Activated CD8-positive, alpha-beta memory T cell treated with anti-CD3 and anti-CD28 coated beads for 1 hour (primary cell): ENCODE data around the gene ZNF280B.

Experiments
- DNase-seq, 2 donors: peaks; one replicate each; pipeline ENCODE4 v3.0.0-alpha.2; 2020; ENCODE audit warnings: low read depth in 1 of 2; ENCODE audit errors: extremely low read depth in 1 of 2

Gene ZNF280B

GRCh38 chr22:22508274-22509176 lies at the start of gene ZNF280B:
Gene ZNF280B, minus strand, starts transcription at chr22:22508742. Its CDS starts 19,344 bp downstream, at chr22:22489398.
- DNase-seq: peak; percentile 41 to 67

- DNase-seq: no peak
Observed at GRCh38 chr22:22556995-22557925, 48.7 kb upstream of the ZNF280B start.

GRCh38 chr22:22556578-22556977 lies 48.0 kb upstream of the ZNF280B start:
- no peak for DNase-seq

- no peak for DNase-seq
Observed at GRCh38 chr22:22555596-22555995, 47.1 kb upstream of the ZNF280B start.

GRCh38 chr22:22554587-22555284 lies 46.2 kb upstream of the ZNF280B start:
- no peak for DNase-seq

GRCh38 chr22:22553735-22554586 lies 45.4 kb upstream of the ZNF280B start:
- no peak for DNase-seq

- DNase-seq: no peak
Observed at GRCh38 chr22:22553141-22553540, 44.6 kb upstream of the ZNF280B start.

- no peak for DNase-seq
Observed at GRCh38 chr22:22552630-22553029, 44.1 kb upstream of the ZNF280B start.

GRCh38 chr22:22550789-22551434 lies 42.4 kb upstream of the ZNF280B start:
- no peak for DNase-seq

- no peak for DNase-seq
Observed at GRCh38 chr22:22548910-22549309, 40.4 kb upstream of the ZNF280B start.

- no peak for DNase-seq
Observed at GRCh38 chr22:22548317-22548716, 39.8 kb upstream of the ZNF280B start.

GRCh38 chr22:22547692-22548300 lies 39.3 kb upstream of the ZNF280B start:
- DNase-seq: no peak

- no peak for DNase-seq
Observed at GRCh38 chr22:22547226-22547625, 38.7 kb upstream of the ZNF280B start.

- DNase-seq: no peak
Observed at GRCh38 chr22:22546490-22546889, 37.9 kb upstream of the ZNF280B start.

GRCh38 chr22:22545084-22545483 lies 36.5 kb upstream of the ZNF280B start:
- no peak for DNase-seq

GRCh38 chr22:22538226-22538989 lies 29.9 kb upstream of the ZNF280B start:
- no peak for DNase-seq

GRCh38 chr22:22536916-22537315 lies 28.4 kb upstream of the ZNF280B start:
- no peak for DNase-seq

GRCh38 chr22:22536515-22536914 lies 28.0 kb upstream of the ZNF280B start:
- no peak for DNase-seq
